ENCODE measurements around the gene SH2D6. TPM values are rescaled to one million over a fixed set of nuclear protein-coding genes. Genes with fewer than 3 reads are reported as not detected.

The SH2D6 gene
- total and polyA plus RNA-seq, 4 experiments from 2014 or later: 1.5 to 1.6 TPM; not detected in 2

- CTCF ChIA-PET (ENCODE audit: partially characterized antibody): no interaction called here
- no peaks in the 10 kb centered on the region for H3K36me3 Mint-ChIP-seq
These were observed 33.7 kb downstream of the SH2D6 start for GRCh38 chr2:85452237-85452636.

GRCh38 chr2:85453571-85453970 is 35.1 kb downstream of the SH2D6 start:
- no peaks in the 10 kb centered on the region for H3K9me3 Mint-ChIP-seq
- H3K4me1 ChIP-seq (ENCODE audit: insufficient read depth, low read length): no peaks in the 10 kb centered on the region
- no peaks in the 10 kb centered on the region for H3K36me3 ChIP-seq (ENCODE audit: insufficient read depth, low read length)
- no peaks in the 10 kb centered on the region for H3K9me3 ChIP-seq (ENCODE audit: control insufficient read depth in 1 of 2, low read length in 2 of 2)
- intact Hi-C loops (cut with micrococcal nuclease): no loop called here
- H3K27ac Mint-ChIP-seq: no peak overlapping the region
- no peak overlapping the region for H3K4me3 Mint-ChIP-seq
- no peaks in the 10 kb centered on the region for H3K4me1 Mint-ChIP-seq
- H3K27me3 Mint-ChIP-seq: no peaks in the 10 kb centered on the region
- ChIA-PET POLR2A (ENCODE audit: partially characterized antibody) (no interaction called here), CTCF (ENCODE audit: partially characterized antibody) (no interaction called here)
- no peak for DNase-seq
- no peaks in the 10 kb centered on the region for H3K27me3 ChIP-seq (ENCODE audit: insufficient read depth, low read length)
- no peak overlapping the region for H3K4me3 ChIP-seq (ENCODE audit: low read length in 2 of 2)
- no peak overlapping the region for H3K27ac ChIP-seq (ENCODE audit: low read depth, low read length)
- no peaks in the 10 kb centered on the region for H3K36me3 Mint-ChIP-seq

More at GRCh38 chr2:85452237-85452636, 33.7 kb downstream of the SH2D6 start:
- Histone ChIP-seq H3K27ac (ENCODE audit: low read depth, low read length) (no peak overlapping the region), H3K4me1 (ENCODE audit: insufficient read depth, low read length) (no peaks in the 10 kb centered on the region), H3K9me3 (ENCODE audit: control insufficient read depth in 1 of 2, low read length in 2 of 2) (no peaks in the 10 kb centered on the region), H3K27me3 (ENCODE audit: insufficient read depth, low read length) (no peaks in the 10 kb centered on the region), H3K4me3 (ENCODE audit: low read length in 2 of 2) (no peak overlapping the region), H3K36me3 (ENCODE audit: insufficient read depth, low read length) (no peaks in the 10 kb centered on the region)
- no peak overlapping the region for H3K4me3 Mint-ChIP-seq
- H3K4me1 Mint-ChIP-seq: no peaks in the 10 kb centered on the region
- H3K27ac Mint-ChIP-seq: no peak overlapping the region
- intact Hi-C loops (cut with micrococcal nuclease): no loop called here
- no peaks in the 10 kb centered on the region for H3K9me3 Mint-ChIP-seq
- no peaks in the 10 kb centered on the region for H3K27me3 Mint-ChIP-seq
- POLR2A ChIA-PET (ENCODE audit: partially characterized antibody): no interaction called here
- no peak for DNase-seq

GRCh38 chr2:85455552-85456090 is 37.1 kb downstream of the SH2D6 start:
- Histone ChIP-seq H3K4me3 (ENCODE audit: low read length in 2 of 2) (no peak overlapping the region), H3K27me3 (ENCODE audit: insufficient read depth, low read length) (no peaks in the 10 kb centered on the region), H3K4me1 (ENCODE audit: insufficient read depth, low read length) (no peaks in the 10 kb centered on the region), H3K36me3 (ENCODE audit: insufficient read depth, low read length) (no peaks in the 10 kb centered on the region), H3K9me3 (ENCODE audit: control insufficient read depth in 1 of 2, low read length in 2 of 2) (no peaks in the 10 kb centered on the region), H3K27ac (ENCODE audit: low read depth, low read length) (no peak overlapping the region)
- Mint-ChIP-seq H3K27me3 (no peaks in the 10 kb centered on the region), H3K27ac (no peak overlapping the region), H3K4me1 (no peaks in the 10 kb centered on the region), H3K9me3 (no peaks in the 10 kb centered on the region), H3K4me3 (no peak overlapping the region), H3K36me3 (no peaks in the 10 kb centered on the region)
- intact Hi-C loops (cut with micrococcal nuclease): no loop called here
- CTCF ChIA-PET (ENCODE audit: partially characterized antibody): interaction anchor here (1.2 kb wide), 1 partner anchor 42 kb away, joined by 3 read pairs; no protein-coding TSS in a partner anchor
- POLR2A ChIA-PET (ENCODE audit: partially characterized antibody): no interaction called here
- no peak for DNase-seq

- Histone ChIP-seq H3K4me1 (ENCODE audit: insufficient read depth, low read length) (no peaks in the 10 kb centered on the region), H3K36me3 (ENCODE audit: insufficient read depth, low read length) (no peaks in the 10 kb centered on the region), H3K27me3 (ENCODE audit: insufficient read depth, low read length) (no peaks in the 10 kb centered on the region), H3K9me3 (ENCODE audit: control insufficient read depth in 1 of 2, low read length in 2 of 2) (no peaks in the 10 kb centered on the region), H3K27ac (ENCODE audit: low read depth, low read length) (no peak overlapping the region), H3K4me3 (ENCODE audit: low read length in 2 of 2) (no peak overlapping the region)
- Mint-ChIP-seq H3K4me1 (no peaks in the 10 kb centered on the region), H3K27ac (no peak overlapping the region), H3K36me3 (no peaks in the 10 kb centered on the region), H3K4me3 (no peak overlapping the region), H3K27me3 (no peaks in the 10 kb centered on the region), H3K9me3 (no peaks in the 10 kb centered on the region)
- no peak for DNase-seq
- POLR2A ChIA-PET (ENCODE audit: partially characterized antibody): no interaction called here
- intact Hi-C loops (cut with micrococcal nuclease): no loop called here
- CTCF ChIA-PET (ENCODE audit: partially characterized antibody): no interaction called here
These were observed 38.5 kb downstream of the SH2D6 start for GRCh38 chr2:85457043-85457442.

- intact Hi-C loops (cut with micrococcal nuclease): no loop called here
- POLR2A ChIA-PET (ENCODE audit: partially characterized antibody): no interaction called here
- H3K4me1 Mint-ChIP-seq: no peaks in the 10 kb centered on the region
- no peaks in the 10 kb centered on the region for H3K4me1 ChIP-seq (ENCODE audit: insufficient read depth, low read length)
- CTCF ChIA-PET (ENCODE audit: partially characterized antibody): no interaction called here
- H3K9me3 ChIP-seq (ENCODE audit: control insufficient read depth in 1 of 2, low read length in 2 of 2): no peaks in the 10 kb centered on the region
- H3K4me3 ChIP-seq (ENCODE audit: low read length in 2 of 2): no peak overlapping the region
- no peaks in the 10 kb centered on the region for H3K27me3 Mint-ChIP-seq
- H3K27ac Mint-ChIP-seq: no peak overlapping the region
- no peaks in the 10 kb centered on the region for H3K36me3 ChIP-seq (ENCODE audit: insufficient read depth, low read length)
- no peak overlapping the region for H3K4me3 Mint-ChIP-seq
- H3K9me3 Mint-ChIP-seq: no peaks in the 10 kb centered on the region
- H3K27me3 ChIP-seq (ENCODE audit: insufficient read depth, low read length): no peaks in the 10 kb centered on the region
- no peak for DNase-seq
- no peaks in the 10 kb centered on the region for H3K36me3 Mint-ChIP-seq
- no peak overlapping the region for H3K27ac ChIP-seq (ENCODE audit: low read depth, low read length)
These were observed 39.4 kb downstream of the SH2D6 start for GRCh38 chr2:85457877-85458316.

GRCh38 chr2:85458601-85459563 is 40.4 kb downstream of the SH2D6 start:
- Mint-ChIP-seq H3K4me1 (no peaks in the 10 kb centered on the region), H3K36me3 (no peaks in the 10 kb centered on the region), H3K9me3 (no peaks in the 10 kb centered on the region), H3K4me3 (no peak overlapping the region), H3K27ac (no peak overlapping the region), H3K27me3 (no peaks in the 10 kb centered on the region)
- no peaks in the 10 kb centered on the region for H3K4me1 ChIP-seq (ENCODE audit: insufficient read depth, low read length)
- no peaks in the 10 kb centered on the region for H3K27me3 ChIP-seq (ENCODE audit: insufficient read depth, low read length)
- H3K9me3 ChIP-seq (ENCODE audit: control insufficient read depth in 1 of 2, low read length in 2 of 2): no peaks in the 10 kb centered on the region
- no peaks in the 10 kb centered on the region for H3K36me3 ChIP-seq (ENCODE audit: insufficient read depth, low read length)
- ChIA-PET CTCF (ENCODE audit: partially characterized antibody) (no interaction called here), POLR2A (ENCODE audit: partially characterized antibody) (no interaction called here)
- no peak overlapping the region for H3K27ac ChIP-seq (ENCODE audit: low read depth, low read length)
- DNase-seq: no peak
- intact Hi-C loops (cut with micrococcal nuclease): no loop called here
- no peak overlapping the region for H3K4me3 ChIP-seq (ENCODE audit: low read length in 2 of 2)

- intact Hi-C loops (cut with micrococcal nuclease): no loop called here
- Histone ChIP-seq H3K4me1 (ENCODE audit: insufficient read depth, low read length) (no peaks in the 10 kb centered on the region), H3K27ac (ENCODE audit: low read depth, low read length) (no peak overlapping the region), H3K4me3 (ENCODE audit: low read length in 2 of 2) (no peak overlapping the region), H3K36me3 (ENCODE audit: insufficient read depth, low read length) (no peaks in the 10 kb centered on the region), H3K9me3 (ENCODE audit: control insufficient read depth in 1 of 2, low read length in 2 of 2) (no peaks in the 10 kb centered on the region), H3K27me3 (ENCODE audit: insufficient read depth, low read length) (no peaks in the 10 kb centered on the region)
- Mint-ChIP-seq H3K27ac (no peak overlapping the region), H3K27me3 (no peaks in the 10 kb centered on the region), H3K4me1 (no peaks in the 10 kb centered on the region), H3K9me3 (no peaks in the 10 kb centered on the region), H3K4me3 (no peak overlapping the region), H3K36me3 (no peaks in the 10 kb centered on the region)
- ChIA-PET POLR2A (ENCODE audit: partially characterized antibody) (no interaction called here), CTCF (ENCODE audit: partially characterized antibody) (no interaction called here)
- DNase-seq: no peak
These were observed 41.3 kb downstream of the SH2D6 start for GRCh38 chr2:85459771-85460170.
